NCI-H774 (cell line): ENCODE data around the gene KLHL41.
"Not testable (repeated sequence)": the region's sequence is repeated elsewhere in the genome, so short reads cannot be mapped to it uniquely, and the experiment has no call there.

ENCODE experiments used
- DNase-seq: peaks from one replicate; lab custom pipeline; 2025; lab: John Stamatoyannopoulos, UW

KLHL41 gene

DNA sequence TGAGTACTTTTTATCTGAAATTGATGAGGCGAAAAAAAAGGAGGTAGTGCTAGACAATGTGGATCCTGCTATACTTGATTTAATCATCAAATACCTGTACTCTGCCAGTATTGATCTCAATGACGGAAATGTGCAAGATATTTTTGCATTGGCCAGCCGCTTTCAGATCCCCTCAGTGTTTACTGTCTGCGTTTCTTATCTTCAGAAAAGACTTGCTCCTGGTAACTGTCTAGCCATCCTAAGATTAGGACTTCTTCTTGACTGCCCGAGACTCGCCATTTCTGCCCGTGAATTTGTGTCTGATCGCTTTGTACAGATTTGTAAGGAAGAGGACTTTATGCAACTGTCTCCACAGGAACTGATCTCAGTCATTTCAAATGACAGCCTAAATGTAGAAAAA is 453 bp downstream of the KLHL41 start:
- DNase-seq = no peak

DNA sequence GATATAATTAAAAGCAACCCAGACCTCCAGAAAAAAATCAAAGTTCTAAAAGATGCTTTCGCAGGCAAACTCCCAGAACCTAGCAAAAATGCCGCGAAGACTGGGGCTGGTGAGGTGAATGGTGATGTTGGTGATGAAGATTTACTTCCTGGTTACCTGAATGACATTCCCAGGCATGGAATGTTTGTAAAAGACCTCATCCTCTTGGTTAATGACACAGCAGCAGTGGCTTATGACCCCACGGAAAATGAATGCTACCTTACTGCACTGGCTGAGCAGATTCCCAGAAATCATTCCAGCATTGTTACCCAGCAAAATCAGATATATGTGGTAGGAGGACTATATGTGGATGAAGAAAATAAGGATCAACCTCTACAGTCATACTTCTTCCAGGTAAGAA is 994 bp downstream of the KLHL41 start:
- no peak for DNase-seq

DNA sequence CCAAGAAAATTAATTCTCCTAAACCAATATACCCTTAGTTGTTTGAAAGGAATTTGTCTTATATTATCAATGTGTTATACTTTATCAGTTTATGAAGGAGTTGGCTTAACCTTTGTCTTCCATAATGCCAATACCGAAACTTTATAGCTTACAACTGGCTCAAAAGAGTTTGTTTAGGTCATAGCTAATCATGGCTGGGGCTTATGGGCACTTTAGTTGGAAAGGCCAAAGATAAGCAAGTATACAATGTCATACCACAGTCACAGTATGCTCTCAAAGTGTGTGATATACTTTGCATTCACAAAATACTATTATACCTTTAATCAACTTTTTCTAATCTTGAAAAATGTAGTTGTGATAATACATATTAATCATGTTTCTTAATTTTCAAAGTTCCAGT is 2.3 kb downstream of the KLHL41 start:
- no peak for DNase-seq

DNA sequence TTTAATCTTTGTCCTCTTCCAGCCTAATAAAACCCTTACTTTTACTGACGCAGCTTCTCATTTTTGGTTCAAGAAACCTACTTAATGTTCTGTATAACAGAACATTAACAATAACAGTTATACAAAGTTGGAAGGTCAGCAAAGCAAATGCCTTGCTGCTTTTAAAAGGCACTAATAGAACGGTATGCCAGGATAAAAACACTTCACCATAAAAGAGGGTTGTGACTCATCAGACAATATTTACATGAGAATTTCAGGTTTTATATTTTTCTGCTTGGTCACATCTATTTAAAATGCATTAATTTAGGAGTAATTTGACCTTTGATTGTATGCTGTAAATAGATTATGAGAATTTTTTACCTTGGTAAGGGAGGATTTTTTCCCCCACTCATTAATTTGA is 3.0 kb downstream of the KLHL41 start:
- DNase-seq = no peak

DNA sequence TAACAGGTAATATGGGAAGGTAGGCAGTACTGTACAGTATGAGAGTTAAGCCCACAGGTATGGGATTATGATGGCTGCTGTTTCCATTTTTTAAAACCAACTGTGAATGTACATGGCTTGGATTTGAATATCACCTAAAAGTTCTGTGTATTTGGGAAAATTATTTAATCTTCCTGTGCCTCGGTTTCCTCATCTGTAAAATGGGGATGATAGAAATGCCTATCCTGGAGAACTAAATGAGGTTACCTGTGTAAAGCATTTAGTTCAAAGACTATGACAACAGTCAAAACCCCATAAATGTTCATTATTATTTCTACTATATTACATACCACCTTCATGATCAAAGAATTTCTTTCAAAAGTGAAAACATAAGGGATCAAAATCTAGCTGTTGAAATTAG is 3.6 kb downstream of the KLHL41 start:
- no peak for DNase-seq

DNA sequence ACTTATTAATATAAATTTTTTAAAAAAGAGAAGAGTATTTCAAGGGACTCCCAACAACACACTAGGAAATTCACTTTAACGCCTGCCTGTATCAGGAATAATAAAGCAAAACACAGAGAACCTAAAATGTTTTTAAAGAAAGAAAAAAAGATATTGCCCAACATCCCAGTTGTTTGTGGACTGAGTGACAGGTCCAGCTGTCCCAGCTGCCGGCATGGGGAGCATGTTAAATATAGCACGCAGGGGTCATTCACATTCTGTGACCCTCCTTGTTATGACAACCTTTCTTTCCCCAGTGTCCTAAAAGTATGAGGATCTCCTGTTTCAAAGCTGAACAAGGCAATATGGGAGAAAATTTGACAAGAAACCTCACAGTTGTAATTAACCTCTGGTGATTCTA is 4.4 kb downstream of the KLHL41 start:
- no peak for DNase-seq

DNA sequence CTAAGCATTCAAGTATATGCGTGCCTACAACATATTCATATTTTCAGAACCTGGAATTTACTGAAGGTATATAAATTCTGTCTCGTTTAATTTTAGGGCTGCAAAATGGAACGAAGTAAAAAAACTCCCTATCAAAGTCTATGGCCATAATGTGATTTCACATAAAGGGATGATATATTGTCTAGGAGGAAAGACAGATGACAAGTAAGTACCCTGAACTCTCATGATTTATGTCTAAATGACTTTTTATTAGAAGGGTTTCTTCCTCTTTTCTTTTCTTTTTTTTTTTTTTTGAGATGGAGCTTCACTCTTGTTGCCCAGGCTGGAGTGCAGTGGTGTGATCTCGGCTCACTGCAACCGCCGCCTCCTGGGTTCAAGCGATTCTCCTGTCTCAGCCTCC is 5.3 kb downstream of the KLHL41 start:
- DNase-seq = not testable (repeated sequence)

DNA sequence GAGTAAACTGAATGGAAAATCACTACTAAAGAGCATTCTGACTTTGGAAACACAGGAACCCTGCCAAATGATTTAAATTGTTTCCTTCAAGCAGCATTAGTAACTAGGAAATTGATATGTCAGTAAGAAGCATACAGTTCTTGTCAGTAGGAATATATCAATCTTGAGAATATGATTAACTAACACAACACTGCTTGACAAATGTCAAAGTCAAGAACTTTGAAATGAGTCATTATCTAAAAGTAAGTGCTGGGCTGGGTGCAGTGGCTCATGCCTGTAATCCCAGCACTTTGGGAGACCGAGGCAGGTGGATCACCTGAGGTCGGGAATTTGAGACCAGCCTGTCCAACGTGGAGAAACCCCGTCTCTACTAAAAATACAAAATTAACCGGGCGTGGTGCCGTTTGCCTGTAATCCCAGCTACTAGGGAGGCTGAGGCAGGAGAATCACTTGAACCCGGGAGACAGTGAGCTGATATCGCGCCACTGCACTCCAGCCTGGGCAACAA is 7.0 kb downstream of the KLHL41 start:
- not testable (repeated sequence) for DNase-seq

DNA sequence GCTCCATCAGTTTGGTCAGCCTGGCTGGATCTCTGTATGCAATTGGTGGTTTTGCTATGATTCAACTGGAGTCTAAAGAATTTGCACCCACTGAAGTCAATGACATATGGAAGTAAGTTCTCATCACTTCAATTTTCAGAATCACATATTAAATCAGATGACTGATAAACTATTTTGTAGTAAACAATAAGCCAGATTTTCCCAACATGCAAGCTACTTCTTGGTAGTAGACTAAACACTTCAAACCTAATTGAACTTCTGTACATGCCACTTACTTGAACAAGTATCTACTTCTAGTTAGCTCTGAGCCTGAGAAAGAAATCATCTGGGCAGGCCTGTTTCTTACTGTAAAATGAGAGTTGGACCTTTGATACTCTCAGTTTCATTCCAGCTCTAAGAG is 11.4 kb downstream of the KLHL41 start:
- no peak for DNase-seq

DNA sequence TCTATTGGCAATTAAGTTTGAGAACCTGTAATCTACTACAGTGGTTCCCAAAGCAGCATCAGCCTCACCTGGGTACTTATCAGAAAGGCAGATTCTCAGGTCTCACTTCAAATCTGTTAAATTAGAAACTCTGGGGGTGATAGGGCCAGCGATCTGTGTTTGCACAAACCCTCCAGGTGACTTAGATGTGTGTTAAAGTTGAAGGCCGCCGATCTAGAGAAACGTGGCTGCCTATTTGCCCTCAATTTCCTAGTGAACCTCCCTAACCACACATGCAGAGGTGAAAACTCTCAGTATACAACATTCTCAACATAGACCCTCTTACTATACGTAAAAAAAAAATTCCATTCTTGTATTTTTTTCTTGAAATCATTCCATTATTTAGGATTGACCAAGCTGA is 14.2 kb downstream of the KLHL41 start:
- DNase-seq = no peak

DNA sequence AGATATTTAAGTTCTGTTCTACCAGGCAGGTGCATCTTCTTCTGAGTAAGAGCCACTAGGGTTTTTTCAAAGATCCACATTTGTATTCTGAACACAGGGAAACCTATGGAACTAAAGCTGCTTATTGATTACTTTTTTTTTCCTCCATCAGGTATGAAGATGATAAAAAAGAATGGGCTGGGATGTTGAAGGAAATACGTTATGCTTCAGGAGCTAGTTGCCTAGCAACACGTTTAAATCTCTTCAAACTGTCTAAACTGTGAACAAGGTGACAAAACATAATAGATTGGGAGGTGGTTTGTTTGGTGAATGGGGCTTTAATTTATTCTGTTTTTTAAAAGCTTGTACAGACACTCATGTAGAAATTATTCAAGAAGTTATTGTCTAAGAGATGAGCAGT is 15.9 kb downstream of the KLHL41 start:
- peak; percentile 38 for DNase-seq

DNA sequence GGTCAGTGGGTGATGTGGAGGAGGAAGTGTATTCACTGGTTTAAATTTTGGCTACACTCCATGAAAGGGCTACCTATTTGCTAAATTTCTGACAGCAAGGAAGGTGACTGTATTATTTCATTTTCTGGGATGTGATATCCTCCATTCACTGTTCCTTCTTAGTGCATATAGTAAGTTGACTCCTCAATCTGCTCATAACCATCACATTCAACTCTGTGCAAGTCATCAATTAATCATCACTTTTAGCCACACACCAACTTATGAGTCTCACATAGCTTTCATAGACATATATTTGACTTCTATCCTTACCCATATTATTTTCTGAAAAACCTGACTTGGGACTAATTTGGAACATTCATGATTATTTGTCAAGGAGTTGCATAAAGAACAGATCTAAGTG is 16.9 kb downstream of the KLHL41 start:
- DNase-seq = no peak

DNA sequence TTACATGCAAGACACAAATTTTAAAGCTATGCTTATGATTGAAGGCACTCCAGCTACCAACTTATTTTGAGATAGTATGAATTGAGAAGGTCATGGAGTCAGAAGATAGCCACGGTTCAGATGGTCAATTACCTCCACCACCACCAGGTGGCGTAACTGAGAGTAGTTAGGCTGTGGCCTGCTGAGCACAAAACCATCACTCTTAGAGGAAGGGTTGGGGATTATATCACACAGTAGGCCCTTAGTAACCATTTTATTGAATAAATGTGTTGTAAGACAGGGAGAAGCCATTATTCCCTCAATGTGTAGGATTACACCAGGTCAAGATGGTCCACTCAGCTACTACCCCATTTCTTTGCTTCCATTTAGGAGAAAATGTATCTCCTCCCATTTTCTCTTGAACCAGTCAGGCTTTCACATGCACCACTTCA is 18.8 kb downstream of the KLHL41 start:
- no peak for DNase-seq

DNA sequence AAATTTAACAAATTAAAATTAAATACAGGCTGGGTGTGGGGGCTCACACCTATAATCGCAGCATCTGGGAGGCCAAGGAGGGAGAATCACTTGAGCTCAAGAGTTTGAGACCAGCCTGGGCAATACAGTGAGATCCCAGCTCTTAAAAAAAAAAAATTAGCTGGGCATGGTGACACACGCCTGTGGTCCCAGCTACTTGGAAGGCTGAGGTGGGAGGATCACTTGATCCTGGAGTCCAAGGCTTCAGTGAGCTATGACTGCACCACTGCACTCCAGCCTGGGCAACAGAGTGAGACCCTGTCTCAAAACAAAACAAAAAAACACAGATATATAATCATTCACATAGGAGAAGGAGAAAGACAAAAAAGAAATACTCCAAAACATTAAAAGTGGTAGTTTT is 30.0 kb downstream of the KLHL41 start:
- not testable (repeated sequence) for DNase-seq

DNA sequence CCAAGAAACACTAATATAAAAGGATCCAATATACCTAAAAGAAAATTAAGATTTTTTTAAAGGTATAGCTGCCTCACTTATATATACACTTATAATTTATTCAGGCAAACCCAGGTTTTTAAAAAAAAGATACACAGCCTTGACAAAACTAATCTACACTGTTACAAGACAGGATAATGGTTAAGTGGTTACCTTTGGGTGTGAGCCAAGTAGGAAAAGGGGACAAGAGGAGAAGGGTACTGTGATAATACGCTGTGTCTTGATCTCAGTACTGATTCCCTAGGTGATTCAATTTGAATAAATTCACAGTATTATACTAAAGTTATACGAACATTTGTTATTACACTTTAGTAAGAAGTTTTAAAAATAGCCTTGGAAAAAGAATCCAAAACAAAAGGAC is 30.6 kb downstream of the KLHL41 start:
- no peak for DNase-seq

DNA sequence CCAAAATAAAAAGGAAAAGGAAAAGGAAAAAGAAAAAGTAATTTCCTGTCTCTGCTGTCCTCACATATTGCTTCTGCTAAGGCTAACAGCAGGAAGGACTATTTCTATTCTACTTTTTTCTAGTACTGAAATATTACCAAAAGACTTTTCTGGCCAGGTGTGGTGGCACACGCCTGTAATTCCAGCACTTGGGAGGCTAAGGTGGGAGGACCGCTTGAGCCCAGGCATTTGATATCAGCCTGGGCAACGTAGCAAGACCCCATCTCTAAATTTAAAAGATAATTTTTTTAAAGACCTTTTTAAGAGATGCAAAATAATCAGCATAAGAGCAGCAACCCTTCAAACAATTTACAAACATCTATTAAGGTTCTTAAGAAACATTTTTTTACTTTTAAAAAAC is 32.9 kb downstream of the KLHL41 start:
- DNase-seq = no peak

DNA sequence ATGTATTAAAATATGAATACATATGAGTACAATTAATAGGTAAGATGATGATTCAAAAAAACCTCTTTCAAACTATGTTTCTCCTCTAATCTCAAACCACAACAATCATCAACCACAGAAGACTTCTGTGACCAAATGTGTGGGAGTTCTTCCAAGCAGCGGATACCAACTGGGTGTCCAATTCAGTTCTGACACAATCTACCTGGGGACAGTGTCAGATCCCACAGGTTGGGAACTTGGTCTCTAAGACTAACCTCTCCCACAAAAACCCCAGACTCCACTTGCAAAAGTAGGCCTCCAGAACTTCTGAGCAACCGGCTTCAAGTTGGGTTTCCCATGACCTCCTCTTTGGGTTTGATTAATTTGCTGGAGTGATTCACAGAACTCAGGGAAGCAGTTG is 37.3 kb downstream of the KLHL41 start:
- DNase-seq = no peak

DNA sequence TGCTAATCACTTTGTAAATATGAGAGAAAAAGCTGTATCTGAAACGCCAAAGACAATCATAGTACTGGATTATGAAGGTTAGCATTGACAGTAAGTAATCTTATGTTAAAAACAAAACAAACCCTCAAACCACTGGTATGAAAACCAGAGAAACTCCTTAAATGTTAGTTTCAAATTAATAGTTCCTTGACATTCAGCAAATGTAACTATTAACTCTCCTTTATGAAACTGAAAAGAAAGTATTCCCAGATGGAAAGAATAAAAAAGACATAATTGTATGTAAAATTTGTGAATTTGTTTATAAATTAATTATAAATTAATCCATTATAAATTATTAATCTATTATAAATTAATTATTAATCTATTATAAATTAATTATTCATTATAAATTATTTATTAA is 51.9 kb downstream of the KLHL41 start:
- DNase-seq = no peak

DNA sequence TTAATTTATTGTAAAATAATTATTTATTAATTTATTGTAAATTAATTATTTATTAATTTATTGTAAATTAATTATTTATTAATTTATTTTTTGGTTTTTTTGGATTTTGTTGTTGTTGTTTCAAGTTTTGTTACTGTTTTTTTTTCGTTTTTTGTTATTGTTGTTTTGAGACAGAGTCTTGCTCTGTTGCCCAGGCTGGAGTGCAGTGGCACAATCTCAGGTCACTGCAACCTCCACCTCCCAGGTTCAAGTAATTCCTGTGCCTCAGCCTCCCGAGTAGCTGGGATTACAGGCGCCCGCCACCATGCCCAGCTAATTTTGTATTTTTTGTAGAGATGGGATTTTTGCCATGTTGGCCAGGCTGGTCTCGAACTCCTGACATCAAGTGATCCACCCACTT is 52.6 kb downstream of the KLHL41 start:
- DNase-seq = not testable (repeated sequence)

DNA sequence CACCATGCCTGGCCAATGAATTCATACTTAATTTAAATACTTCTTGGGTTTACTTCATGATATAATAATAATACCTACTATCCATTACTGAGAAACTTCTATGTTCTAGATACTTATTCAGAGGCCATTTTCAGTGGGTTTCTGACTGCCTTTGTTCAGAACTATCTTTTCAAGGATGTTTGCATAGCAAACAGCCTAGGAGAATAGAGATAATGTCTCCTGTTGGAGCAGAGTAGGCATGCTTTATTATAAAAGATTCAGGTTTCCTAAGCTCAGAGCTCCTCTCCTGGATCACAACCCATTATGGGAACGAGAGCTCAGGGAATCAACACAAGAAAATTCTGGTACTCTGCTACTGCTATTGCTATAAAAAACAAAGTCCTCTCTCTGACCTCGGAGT is 53.0 kb downstream of the KLHL41 start:
- no peak for DNase-seq

DNA sequence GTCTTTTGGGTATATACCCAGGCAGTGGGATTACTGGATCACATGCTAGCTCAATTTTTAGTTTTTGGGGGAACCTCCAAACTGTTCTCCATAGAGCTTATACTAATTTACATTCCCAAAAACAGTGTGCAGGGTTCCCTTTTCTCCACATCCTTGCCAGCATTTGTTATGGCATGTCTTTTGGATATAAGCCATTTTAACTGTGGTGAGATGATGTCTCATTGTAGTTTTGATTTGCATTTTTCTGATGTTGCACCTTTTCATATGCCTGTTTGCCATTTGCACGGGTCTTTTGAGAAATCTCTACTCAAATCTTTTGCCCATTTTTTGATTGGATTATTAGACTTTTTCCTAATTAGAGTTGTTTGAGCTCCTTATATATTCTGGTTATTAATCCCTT is 56.2 kb downstream of the KLHL41 start:
- no peak for DNase-seq

DNA sequence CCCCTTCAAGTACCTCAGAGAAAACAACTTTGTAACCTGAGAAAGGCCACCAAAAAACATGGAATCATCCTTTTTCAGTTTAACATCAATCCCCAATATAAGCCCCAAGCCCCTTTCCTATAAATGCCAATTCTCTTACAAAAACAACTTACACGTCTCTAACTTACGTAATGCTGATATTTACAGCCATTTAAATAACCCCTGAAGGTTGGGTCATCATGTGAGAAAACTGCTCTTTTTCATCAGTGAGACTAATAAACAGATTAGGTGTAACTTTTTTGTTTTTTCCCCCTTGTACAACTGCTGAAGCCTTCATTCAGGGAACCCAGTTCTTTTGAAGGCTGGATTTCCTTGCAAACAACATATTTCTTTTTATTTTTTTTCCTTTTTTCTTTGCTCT is 60.4 kb downstream of the KLHL41 start:
- no peak for DNase-seq

DNA sequence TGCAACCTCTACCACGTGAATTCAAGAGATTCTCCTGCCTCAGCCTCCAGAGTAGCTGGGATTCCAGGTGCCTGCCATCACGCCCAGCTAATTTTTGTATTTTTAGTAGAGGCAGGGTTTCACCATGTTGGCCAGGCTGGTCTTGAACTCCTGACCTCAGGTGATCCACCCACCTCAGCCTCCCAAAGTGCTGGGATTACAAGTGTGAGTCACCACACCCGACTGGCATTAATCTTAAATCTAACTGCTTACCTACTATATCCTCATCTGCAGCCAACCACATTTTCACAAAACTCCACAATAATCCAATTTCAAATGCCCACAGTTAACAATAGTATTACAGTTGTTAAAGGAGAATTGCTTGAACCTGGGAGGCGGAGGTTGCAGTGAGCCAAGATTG is 61.2 kb downstream of the KLHL41 start:
- DNase-seq = not testable (repeated sequence)

DNA sequence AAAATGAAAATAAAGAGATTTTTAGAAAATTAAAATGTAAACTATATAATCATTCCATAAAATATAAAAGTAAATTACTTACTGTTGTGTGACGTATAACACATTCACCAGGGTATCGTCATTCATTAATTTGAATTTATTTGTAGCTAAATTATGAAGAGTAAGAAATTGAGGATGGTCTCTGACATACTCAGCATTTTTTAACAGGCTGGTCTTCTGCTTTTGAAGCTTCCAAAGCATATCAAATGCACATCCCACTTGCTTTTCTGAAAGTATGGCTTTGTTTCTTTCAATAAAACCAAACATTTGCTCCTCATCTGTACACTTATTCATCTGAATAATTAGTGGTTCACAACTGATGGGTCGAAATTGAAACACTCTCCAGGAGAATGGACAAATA is 62.1 kb downstream of the KLHL41 start:
- DNase-seq = no peak

DNA sequence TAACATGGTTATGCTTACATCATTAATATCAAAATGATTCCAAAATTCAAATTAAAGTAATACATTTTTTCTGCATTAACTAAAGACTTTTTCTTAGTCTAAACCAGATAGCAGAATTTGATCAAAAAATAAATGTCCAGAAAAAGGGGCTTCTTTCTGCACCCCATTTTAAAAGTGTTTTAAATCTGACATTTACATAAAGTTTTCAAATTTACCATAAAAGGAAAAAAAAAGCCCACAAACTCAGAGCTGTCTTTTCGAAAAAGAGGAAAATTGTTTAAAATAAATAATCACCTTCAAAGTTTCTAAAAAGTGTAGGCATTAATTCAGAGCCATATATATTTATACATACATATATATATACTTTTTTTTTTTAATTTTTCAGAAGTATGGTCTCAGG is 62.7 kb downstream of the KLHL41 start:
- DNase-seq = no peak
